ENCODE measurements around the gene OPRM1. TPM values are rescaled to one million over a fixed set of nuclear protein-coding genes. Genes with fewer than 3 reads are reported as not detected.

The OPRM1 gene
- total RNA-seq, 1 experiment from 2014 or later: not detected

DNA sequence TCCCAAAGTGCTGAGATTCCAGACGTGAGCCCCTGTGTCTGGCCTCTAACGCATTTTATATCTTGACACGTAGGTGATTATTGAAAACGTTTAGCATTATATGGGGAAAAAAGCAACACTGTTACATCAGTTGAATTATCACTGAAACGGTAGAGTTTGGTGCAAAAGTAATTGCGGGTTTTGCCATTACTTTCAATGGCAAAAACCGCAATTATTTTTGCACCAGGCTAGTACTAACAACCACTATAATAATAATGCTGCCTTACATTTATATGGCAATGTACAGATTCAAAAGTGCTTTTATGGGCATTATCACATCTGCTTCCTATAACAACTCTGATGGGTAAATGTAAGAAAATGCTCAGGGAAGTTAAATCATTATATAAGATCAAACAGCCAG is 57.3 kb downstream of the OPRM1 start:
- no peaks in the 10 kb centered on the region for H3K9me3 ChIP-seq (ENCODE audit: control insufficient read depth, insufficient read depth, low read depth, low read length)
- no peak overlapping the region for H3K27ac ChIP-seq (ENCODE audit: low read length)
- no peak for DNase-seq (ENCODE audit: low read depth, low spot score)
- ChIA-PET POLR2A (no interaction called here), CTCF (no interaction called here)
- no peaks in the 10 kb centered on the region for H3K36me3 ChIP-seq (ENCODE audit: control insufficient read depth, insufficient read depth, low read length)
- H3K4me3 ChIP-seq (ENCODE audit: low read depth in 2 of 2, low read length in 2 of 2): no peak overlapping the region
- no peak for ATAC-seq
- BruUV-seq (replicated peaks): no TSS peak
- in situ Hi-C loops (cut with HindIII; ENCODE audit: low pct_unique_long_range_greater_than_20kb, low sequenced_read_pairs) (no loop called here), intact Hi-C loops (cut with micrococcal nuclease; ENCODE audit: unreplicated experiment) (no loop called here)
- TF ChIP-seq SIN3A (IDR thresholded peaks at IDR 0.05; ENCODE audit: borderline replicate concordance, insufficient read depth, low read depth, low read length) (no peak), TCF7L2 (IDR thresholded peaks at IDR 0.05; ENCODE audit: low read depth, low read length) (no peak), POLR2AphosphoS5 (IDR thresholded peaks at IDR 0.05; ENCODE audit: low read depth, low read length) (no peak)
- TF ChIP-seq, protein P1, sequence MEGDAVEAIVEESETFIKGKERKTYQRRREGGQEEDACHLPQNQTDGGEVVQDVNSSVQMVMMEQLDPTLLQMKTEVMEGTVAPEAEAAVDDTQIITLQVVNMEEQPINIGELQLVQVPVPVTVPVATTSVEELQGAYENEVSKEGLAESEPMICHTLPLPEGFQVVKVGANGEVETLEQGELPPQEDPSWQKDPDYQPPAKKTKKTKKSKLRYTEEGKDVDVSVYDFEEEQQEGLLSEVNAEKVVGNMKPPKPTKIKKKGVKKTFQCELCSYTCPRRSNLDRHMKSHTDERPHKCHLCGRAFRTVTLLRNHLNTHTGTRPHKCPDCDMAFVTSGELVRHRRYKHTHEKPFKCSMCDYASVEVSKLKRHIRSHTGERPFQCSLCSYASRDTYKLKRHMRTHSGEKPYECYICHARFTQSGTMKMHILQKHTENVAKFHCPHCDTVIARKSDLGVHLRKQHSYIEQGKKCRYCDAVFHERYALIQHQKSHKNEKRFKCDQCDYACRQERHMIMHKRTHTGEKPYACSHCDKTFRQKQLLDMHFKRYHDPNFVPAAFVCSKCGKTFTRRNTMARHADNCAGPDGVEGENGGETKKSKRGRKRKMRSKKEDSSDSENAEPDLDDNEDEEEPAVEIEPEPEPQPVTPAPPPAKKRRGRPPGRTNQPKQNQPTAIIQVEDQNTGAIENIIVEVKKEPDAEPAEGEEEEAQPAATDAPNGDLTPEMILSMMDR (IDR thresholded peaks at IDR 0.05): no peak
- TF ChIP-seq, protein P2, sequence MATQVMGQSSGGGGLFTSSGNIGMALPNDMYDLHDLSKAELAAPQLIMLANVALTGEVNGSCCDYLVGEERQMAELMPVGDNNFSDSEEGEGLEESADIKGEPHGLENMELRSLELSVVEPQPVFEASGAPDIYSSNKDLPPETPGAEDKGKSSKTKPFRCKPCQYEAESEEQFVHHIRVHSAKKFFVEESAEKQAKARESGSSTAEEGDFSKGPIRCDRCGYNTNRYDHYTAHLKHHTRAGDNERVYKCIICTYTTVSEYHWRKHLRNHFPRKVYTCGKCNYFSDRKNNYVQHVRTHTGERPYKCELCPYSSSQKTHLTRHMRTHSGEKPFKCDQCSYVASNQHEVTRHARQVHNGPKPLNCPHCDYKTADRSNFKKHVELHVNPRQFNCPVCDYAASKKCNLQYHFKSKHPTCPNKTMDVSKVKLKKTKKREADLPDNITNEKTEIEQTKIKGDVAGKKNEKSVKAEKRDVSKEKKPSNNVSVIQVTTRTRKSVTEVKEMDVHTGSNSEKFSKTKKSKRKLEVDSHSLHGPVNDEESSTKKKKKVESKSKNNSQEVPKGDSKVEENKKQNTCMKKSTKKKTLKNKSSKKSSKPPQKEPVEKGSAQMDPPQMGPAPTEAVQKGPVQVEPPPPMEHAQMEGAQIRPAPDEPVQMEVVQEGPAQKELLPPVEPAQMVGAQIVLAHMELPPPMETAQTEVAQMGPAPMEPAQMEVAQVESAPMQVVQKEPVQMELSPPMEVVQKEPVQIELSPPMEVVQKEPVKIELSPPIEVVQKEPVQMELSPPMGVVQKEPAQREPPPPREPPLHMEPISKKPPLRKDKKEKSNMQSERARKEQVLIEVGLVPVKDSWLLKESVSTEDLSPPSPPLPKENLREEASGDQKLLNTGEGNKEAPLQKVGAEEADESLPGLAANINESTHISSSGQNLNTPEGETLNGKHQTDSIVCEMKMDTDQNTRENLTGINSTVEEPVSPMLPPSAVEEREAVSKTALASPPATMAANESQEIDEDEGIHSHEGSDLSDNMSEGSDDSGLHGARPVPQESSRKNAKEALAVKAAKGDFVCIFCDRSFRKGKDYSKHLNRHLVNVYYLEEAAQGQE (IDR thresholded peaks at IDR 0.05; ENCODE audit: insufficient read depth in 1 of 2, low read depth in 2 of 2, low read length in 1 of 2): no peak
- H3K27me3 ChIP-seq (ENCODE audit: control insufficient read depth, insufficient read depth, low read length): no peaks in the 10 kb centered on the region
- H3K4me1 ChIP-seq (ENCODE audit: control insufficient read depth, insufficient read depth, low read length): no peaks in the 10 kb centered on the region

DNA sequence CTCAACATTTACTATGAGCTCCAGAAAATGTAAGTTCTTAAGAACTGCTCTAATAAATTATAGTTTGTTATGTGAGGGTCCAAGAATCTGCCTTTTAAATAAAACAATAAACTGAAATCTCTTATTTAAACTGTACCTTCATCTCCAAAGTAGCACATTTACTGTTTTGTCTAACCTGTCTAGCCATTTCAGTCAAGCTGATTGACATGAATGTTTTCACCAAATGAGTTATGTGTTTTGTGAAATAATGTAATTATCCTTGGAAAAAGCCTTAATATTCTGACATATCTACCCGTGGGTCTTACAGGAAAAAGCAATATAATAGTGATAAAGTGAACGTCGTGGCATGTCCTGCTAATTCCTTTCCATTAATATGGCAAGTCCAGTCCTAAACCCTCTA is 57.8 kb downstream of the OPRM1 start:
- no TSS peak for BruUV-seq (replicated peaks)
- TF ChIP-seq TCF7L2 (IDR thresholded peaks at IDR 0.05; ENCODE audit: low read depth, low read length): no peak
- no peak for TF ChIP-seq POLR2AphosphoS5 (IDR thresholded peaks at IDR 0.05; ENCODE audit: low read depth, low read length)
- TF ChIP-seq, protein P1 (IDR thresholded peaks at IDR 0.05): no peak
- TF ChIP-seq, protein P2 (IDR thresholded peaks at IDR 0.05; ENCODE audit: insufficient read depth in 1 of 2, low read depth in 2 of 2, low read length in 1 of 2): no peak
- no peak for TF ChIP-seq SIN3A (IDR thresholded peaks at IDR 0.05; ENCODE audit: borderline replicate concordance, insufficient read depth, low read depth, low read length)
- no peaks in the 10 kb centered on the region for H3K27me3 ChIP-seq (ENCODE audit: control insufficient read depth, insufficient read depth, low read length)
- H3K4me3 ChIP-seq (ENCODE audit: low read depth in 2 of 2, low read length in 2 of 2): no peak overlapping the region
- H3K36me3 ChIP-seq (ENCODE audit: control insufficient read depth, insufficient read depth, low read length): no peaks in the 10 kb centered on the region; the same call in 1 of the 2 replicates
- ATAC-seq (no peak), DNase-seq (ENCODE audit: low read depth, low spot score) (no peak)
- in situ Hi-C loops (cut with HindIII; ENCODE audit: low pct_unique_long_range_greater_than_20kb, low sequenced_read_pairs) (no loop called here), intact Hi-C loops (cut with micrococcal nuclease; ENCODE audit: unreplicated experiment) (no loop called here)
- no peaks in the 10 kb centered on the region for H3K9me3 ChIP-seq (ENCODE audit: control insufficient read depth, insufficient read depth, low read depth, low read length)
- ChIA-PET POLR2A (no interaction called here), CTCF (no interaction called here)
- no peaks in the 10 kb centered on the region for H3K4me1 ChIP-seq (ENCODE audit: control insufficient read depth, insufficient read depth, low read length)
- no peak overlapping the region for H3K27ac ChIP-seq (ENCODE audit: low read length)
